Thyroid gland (tissue), 4 donors: ENCODE results near the gene PSD2. TPM values are rescaled to one million over a fixed set of nuclear protein-coding genes. Genes with fewer than 3 reads are reported as not detected.

Source experiments
- DNase-seq, 2 donors: peaks; one replicate each; pipeline ENCODE4 v3.0.0-alpha.2; 2019
- H3K27ac ChIP-seq, 3 donors: fragments of 200-600 bp; sonication (generic); 1 replicate in 2 of 3; 2 replicates in 1 of 3; pipeline ENCODE4 v1.5.1; 2016 to 2019; ENCODE audit warnings: mild to moderate bottlenecking in 1 of 3, moderate library complexity in 1 of 3
- H3K27me3 ChIP-seq: fragments of 200-600 bp; sonication (generic); one replicate; pipeline ENCODE4 v1.5.1; 2019
- H3K36me3 ChIP-seq, 2 donors: fragments of 200-600 bp; sonication (generic); one replicate each; pipeline ENCODE4 v1.5.1; 2016 to 2019
- H3K4me1 ChIP-seq, 2 donors: fragments of 200-600 bp; sonication (generic); one replicate each; pipeline ENCODE4 v1.5.1; 2017 to 2019
- H3K4me3 ChIP-seq, 3 donors: fragments of 200-600 bp; sonication (generic); replicated peaks in 1 of 3; 1 replicate in 2 of 3; 2 replicates in 1 of 3; pipeline ENCODE4 v1.5.1; 2016; ENCODE audit warnings: mild to moderate bottlenecking in 1 of 3
- H3K9me3 ChIP-seq: fragments of 200-600 bp; sonication (generic); one replicate; pipeline ENCODE4 v1.5.1; 2017
- POLR2A ChIP-seq, 2 donors: fragments of 450-650 bp; IDR thresholded peaks; one replicate each; pipeline ENCODE4 v1.6.1; 2017; ENCODE audit warnings: antibody characterized with exemption in 2 of 2, mild to moderate bottlenecking in 2 of 2, moderate library complexity in 1 of 2
- WGBS, 2 donors: methylation state at CpG; one replicate each; pipeline ENCODE4 v1.1.5; 2017; 5-methylcytosine and 5-hydroxymethylcytosine counted together
- intact Hi-C: fragments of 100-400 bp; cut with DNase I; formaldehyde crosslinking; loops from one replicate; pipeline ENCODE4 v1.15.1; 2023
- total RNA-seq, 4 donors: library from RNA; depleted of rRNA; stranded (reverse); fragments of >200 nt; gene quantifications; one replicate each; pipeline ENCODE4 v1.2.3, GENCODE V29; 2016
- TF ChIP-seq, protein P1 (sequence below), 6 experiments: fragments of 200-600 bp in 3 of 6; fragments of 450-650 bp in 3 of 6; sonication (generic) in 3 of 6; IDR thresholded peaks; one replicate each; pipeline ENCODE4 v1.5.1; 2016 to 2019; ENCODE audit warnings: antibody characterized with exemption in 6 of 6, mild to moderate bottlenecking in 2 of 6, inconsistent platforms in 1 of 6, moderate library complexity in 1 of 6

PSD2 gene
- total RNA-seq, 4 donors from 2014 or later, result 0.11 to 0.67 (median 0.13) TPM; not detected in 1

DNA sequence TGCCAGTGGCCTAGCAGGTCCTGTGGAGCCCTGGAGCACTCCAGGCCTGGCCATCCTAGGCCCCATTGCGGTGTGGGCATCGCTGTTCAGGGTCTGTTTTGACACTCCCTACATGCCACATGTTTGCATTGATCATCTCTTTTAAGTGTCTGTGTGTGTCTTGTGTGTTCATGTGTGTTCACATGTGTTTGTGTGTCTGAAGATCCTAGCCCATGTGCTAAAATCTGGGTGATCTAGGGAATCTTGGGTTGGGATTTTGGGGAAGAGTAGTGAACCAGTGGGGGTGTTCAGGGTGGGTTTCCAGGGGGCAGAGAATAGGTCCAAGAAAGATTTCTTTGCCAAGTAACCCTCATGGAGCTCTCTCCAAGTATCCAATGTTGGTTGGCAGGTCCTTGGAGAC, 8.4 kb downstream of the PSD2 start:
- TF ChIP-seq POLR2A (IDR thresholded peaks at IDR 0.05), result no peak
- TF ChIP-seq, protein P1, sequence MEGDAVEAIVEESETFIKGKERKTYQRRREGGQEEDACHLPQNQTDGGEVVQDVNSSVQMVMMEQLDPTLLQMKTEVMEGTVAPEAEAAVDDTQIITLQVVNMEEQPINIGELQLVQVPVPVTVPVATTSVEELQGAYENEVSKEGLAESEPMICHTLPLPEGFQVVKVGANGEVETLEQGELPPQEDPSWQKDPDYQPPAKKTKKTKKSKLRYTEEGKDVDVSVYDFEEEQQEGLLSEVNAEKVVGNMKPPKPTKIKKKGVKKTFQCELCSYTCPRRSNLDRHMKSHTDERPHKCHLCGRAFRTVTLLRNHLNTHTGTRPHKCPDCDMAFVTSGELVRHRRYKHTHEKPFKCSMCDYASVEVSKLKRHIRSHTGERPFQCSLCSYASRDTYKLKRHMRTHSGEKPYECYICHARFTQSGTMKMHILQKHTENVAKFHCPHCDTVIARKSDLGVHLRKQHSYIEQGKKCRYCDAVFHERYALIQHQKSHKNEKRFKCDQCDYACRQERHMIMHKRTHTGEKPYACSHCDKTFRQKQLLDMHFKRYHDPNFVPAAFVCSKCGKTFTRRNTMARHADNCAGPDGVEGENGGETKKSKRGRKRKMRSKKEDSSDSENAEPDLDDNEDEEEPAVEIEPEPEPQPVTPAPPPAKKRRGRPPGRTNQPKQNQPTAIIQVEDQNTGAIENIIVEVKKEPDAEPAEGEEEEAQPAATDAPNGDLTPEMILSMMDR (IDR thresholded peaks at IDR 0.05), result no peak
- WGBS, 2 donors, result 92 to 100% methylated on average over 1 to 2 of the region's 2 CpGs
- Histone ChIP-seq H3K9me3 (no peaks in the 10 kb centered on the region), H3K4me3 (no peak overlapping the region), H3K36me3 (no peaks in the 10 kb centered on the region), H3K4me1 (peaks cover 14 to 24% of the 10 kb centered on the region in 2 donors), H3K27me3 (no peaks in the 10 kb centered on the region), H3K27ac (no peak overlapping the region)
- intact Hi-C loops, result no loop called here
- DNase-seq, result no peak

DNA sequence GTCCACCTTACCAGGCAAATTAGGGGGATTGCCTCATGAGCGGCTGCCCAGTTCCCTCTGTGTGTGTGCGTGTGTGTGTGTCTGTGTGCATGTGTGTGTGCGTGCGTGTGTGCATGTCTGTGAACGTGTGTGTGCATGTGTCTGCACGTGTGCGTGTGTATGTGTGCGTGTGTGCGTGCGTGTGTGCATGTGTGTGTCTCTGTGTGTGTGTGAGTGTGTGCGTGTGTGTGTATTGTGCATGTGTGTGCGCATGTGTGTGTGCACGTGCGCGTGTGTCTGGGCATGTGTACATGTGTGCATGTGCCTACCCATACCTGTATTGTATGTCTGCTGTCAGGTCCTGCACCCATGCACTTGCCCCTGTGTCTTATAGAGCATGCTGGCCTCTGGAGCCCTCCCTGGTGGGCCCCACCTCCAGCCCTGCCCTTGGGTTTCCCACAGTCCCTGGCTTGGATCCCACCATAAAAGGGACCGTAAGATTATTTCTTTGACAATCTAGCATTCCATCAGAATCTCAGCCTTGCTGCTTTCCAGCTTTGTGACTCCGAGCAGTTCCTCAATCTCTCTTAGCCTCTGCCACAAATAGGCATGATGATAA, 9.3 kb downstream of the PSD2 start:
- DNase-seq, result no peak
- no peak for TF ChIP-seq POLR2A (IDR thresholded peaks at IDR 0.05)
- TF ChIP-seq, protein P1 (IDR thresholded peaks at IDR 0.05), result no peak
- Histone ChIP-seq H3K4me3 (no peak overlapping the region), H3K27me3 (no peaks in the 10 kb centered on the region), H3K27ac (no peak overlapping the region), H3K9me3 (no peaks in the 10 kb centered on the region), H3K4me1 (peaks cover 6 to 15% of the 10 kb centered on the region in 2 donors), H3K36me3 (no peaks in the 10 kb centered on the region)
- intact Hi-C loops, result no loop called here
- 91 to 96% methylated on average over 17 of the region's 17 CpGs for WGBS, 2 donors

DNA sequence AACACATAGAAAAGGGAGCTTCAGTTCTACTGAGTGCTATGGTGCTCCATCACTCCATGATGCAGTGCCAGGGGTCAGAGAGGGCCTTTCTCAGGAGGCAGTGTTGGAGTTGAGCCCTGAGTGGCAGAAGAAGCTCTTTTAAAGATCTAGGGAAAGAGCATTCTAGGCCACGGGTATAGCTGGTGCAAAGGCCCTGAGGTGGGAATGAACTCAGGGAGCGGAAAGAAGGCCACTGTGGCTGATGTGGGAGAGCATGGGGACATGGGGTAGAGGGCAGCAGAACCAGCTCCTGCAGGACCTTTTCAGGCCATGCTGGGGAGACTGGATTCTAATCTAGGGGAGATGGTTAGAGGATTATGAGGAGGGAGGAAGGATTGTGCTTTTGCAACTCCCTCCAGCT, 9.9 kb downstream of the PSD2 start:
- no peaks in the 10 kb centered on the region for H3K27me3 ChIP-seq
- no peaks in the 10 kb centered on the region for H3K36me3 ChIP-seq
- H3K27ac ChIP-seq, result no peak overlapping the region
- no peak for DNase-seq
- TF ChIP-seq, protein P1 (IDR thresholded peaks at IDR 0.05), result no peak
- no peak for TF ChIP-seq POLR2A (IDR thresholded peaks at IDR 0.05)
- H3K4me1 ChIP-seq, result peaks cover 0 to 8% of the 10 kb centered on the region in 2 donors
- H3K9me3 ChIP-seq, result no peaks in the 10 kb centered on the region
- H3K4me3 ChIP-seq, result no peak overlapping the region
- 90 to 93% methylated on average over 2 of the region's 2 CpGs for WGBS, 2 donors
- intact Hi-C loops, result no loop called here

DNA sequence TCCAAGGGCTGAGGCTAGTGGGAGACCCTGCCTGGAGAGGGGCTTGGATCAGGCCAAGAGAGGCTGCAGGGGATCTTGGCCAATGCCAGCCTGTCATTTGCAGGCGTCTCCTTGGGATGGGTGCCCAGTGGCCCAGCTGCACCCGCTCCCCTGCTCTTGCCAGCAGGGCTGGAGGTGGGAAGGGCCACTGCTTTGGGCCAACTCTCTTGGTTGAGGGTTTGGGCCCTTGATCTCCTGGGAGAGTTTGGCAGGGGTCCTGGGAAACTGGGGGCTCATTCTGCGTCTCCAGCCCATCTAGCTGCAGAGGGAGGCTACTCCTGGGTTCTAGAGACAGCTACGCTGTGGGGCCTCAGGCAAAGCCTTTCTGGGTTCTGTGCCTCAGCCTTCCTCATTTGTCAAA, 10.5 kb downstream of the PSD2 start:
- Histone ChIP-seq H3K9me3 (no peaks in the 10 kb centered on the region), H3K36me3 (no peaks in the 10 kb centered on the region), H3K4me3 (no peak overlapping the region), H3K4me1 (peaks cover 0 to 3% of the 10 kb centered on the region in 2 donors), H3K27ac (no peak overlapping the region), H3K27me3 (no peaks in the 10 kb centered on the region)
- 83 to 100% methylated on average over 1 to 3 of the region's 4 CpGs for WGBS, 2 donors
- no peak for TF ChIP-seq POLR2A (IDR thresholded peaks at IDR 0.05)
- TF ChIP-seq, protein P1 (IDR thresholded peaks at IDR 0.05), result no peak
- DNase-seq, result no peak
- intact Hi-C loops, result no loop called here

DNA sequence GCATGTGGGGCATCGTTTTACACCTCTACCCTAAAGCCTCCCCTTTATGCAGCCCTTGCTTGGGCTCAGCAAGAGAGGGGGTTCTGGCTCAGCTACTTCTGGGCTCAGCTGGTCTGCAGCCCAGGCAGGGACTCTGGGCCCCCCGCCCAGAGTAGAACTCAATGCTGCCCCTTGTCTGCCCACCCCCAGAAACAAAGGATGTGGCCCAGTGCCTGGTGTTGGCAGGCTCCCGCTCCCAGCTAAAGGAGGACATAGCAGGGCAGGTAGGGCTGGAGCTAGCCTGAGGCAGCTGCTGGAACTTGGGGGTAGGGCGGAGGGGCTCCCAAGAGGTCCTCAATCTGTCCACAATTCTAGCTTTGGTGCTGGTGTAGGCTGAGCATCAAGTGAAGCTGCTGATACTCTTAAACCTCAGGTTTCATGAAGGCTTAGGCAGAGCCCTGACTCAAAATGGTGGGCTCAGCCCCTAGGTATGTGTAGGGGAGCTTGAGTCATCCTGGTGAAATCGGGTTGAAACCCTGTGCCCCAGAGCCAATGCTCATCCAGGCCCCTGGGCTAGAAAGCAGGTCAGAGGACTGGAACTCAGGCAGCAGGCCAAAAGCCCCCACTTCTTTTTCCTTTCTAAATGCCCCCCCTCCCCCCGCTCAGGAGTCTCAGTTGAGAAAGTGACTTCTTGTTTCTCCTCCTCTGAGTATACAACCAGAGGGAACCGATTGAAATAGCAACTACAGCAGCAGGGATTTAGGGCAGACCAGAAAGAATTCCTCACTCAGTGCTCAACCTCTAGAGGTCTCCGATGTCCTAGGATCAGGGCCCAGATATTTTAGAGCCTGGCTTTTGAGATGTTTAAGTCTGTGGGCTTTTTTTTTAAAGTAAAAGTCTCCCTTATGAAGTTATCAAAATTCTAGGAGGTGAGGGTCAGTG, 11.4 kb downstream of the PSD2 start:
- WGBS, 2 donors, result 51 to 69% methylated on average over 6 to 8 of the region's 8 CpGs
- no peak for DNase-seq

More for the DNA sequence above, 11.4 kb downstream of the PSD2 start:
- H3K27me3 ChIP-seq, result no peaks in the 10 kb centered on the region
- no peaks in the 10 kb centered on the region for H3K4me1 ChIP-seq
- H3K4me3 ChIP-seq, result no peak overlapping the region
- H3K27ac ChIP-seq, result no peak overlapping the region
- H3K36me3 ChIP-seq, result no peaks in the 10 kb centered on the region
- intact Hi-C loops, result no loop called here
- no peaks in the 10 kb centered on the region for H3K9me3 ChIP-seq
- TF ChIP-seq, protein P1 (IDR thresholded peaks at IDR 0.05), result no peak
- TF ChIP-seq POLR2A (IDR thresholded peaks at IDR 0.05), result no peak
